Stimulated activated CD4-positive, alpha-beta T cell treated with anti-CD3 and anti-CD28 coated beads, TNF-alpha, amount 100 ng/mL, for 48 hours (primary cell): ENCODE results near the gene TLCD3B.
"Not testable (repeated sequence)": the region's sequence is repeated elsewhere in the genome, so short reads cannot be mapped to it uniquely, and the experiment has no call there.

Experiments used
- DNase-seq, 3 donors: peaks; one replicate each; pipeline ENCODE4 v3.0.0-alpha.2; 2020; ENCODE audit warnings: low read depth in 3 of 3

Gene TLCD3B

GRCh38 chr16:30060836-30061554, 29.9 kb upstream of the TLCD3B start:
- no peak for DNase-seq

GRCh38 chr16:30060346-30060745, 29.3 kb upstream of the TLCD3B start:
- DNase-seq, result no peak

- DNase-seq, result peak in 2 of 3 donors; percentile 29 to 48
Observed at GRCh38 chr16:30054959-30055553, 24.0 kb upstream of the TLCD3B start.

- DNase-seq, result no peak
Observed at GRCh38 chr16:30054451-30054850, 23.4 kb upstream of the TLCD3B start.

- DNase-seq, result no peak
Observed at GRCh38 chr16:30053376-30054015, 22.4 kb upstream of the TLCD3B start.

GRCh38 chr16:30052671-30053372, 21.8 kb upstream of the TLCD3B start:
- peak; percentile 83 to 93 (median 92) for DNase-seq

GRCh38 chr16:30051518-30051917, 20.4 kb upstream of the TLCD3B start:
- DNase-seq, result no peak

- DNase-seq, result no peak
Observed at GRCh38 chr16:30049871-30050270, 18.8 kb upstream of the TLCD3B start.

GRCh38 chr16:30046588-30046987, 15.5 kb upstream of the TLCD3B start:
- DNase-seq, result no peak

- no peak for DNase-seq
Observed at GRCh38 chr16:30046178-30046577, 15.1 kb upstream of the TLCD3B start.

GRCh38 chr16:30041841-30042240, 10.8 kb upstream of the TLCD3B start:
- no peak for DNase-seq

- DNase-seq, result not testable (repeated sequence)
Observed at GRCh38 chr16:30040690-30041089, 9.6 kb upstream of the TLCD3B start.

- no peak for DNase-seq
Observed at GRCh38 chr16:30040221-30040620, 9.2 kb upstream of the TLCD3B start.

GRCh38 chr16:30033270-30033669, 2.2 kb upstream of the TLCD3B start:
- DNase-seq, result no peak

- peak; percentile 48 to 54 (median 51) for DNase-seq
Observed at GRCh38 chr16:30032083-30032819, 1.2 kb upstream of the TLCD3B start.

GRCh38 chr16:30031477-30031918, 427 bp upstream of the TLCD3B start:
- DNase-seq, result no peak

GRCh38 chr16:30030011-30030685, 923 bp downstream of the TLCD3B start:
- no peak for DNase-seq

- DNase-seq, result no peak
Observed at GRCh38 chr16:30028438-30029076, 2.5 kb downstream of the TLCD3B start.

- DNase-seq, result no peak
Observed at GRCh38 chr16:30027588-30028437, 3.3 kb downstream of the TLCD3B start.

- DNase-seq, result no peak
Observed at GRCh38 chr16:30026449-30026848, 4.6 kb downstream of the TLCD3B start.
